HCT116 (cell line): ENCODE measurements around the gene FBXL7. TPM values are rescaled to one million over a fixed set of nuclear protein-coding genes. Genes with fewer than 3 reads are reported as not detected.

Source experiments
- ATAC-seq: fragments of 200-7000 bp; cut with Tn5 transposase; 2 replicates; pipeline ENCODE4 v1.9.1; 2020; ENCODE audit warnings: mild to moderate bottlenecking, moderate library complexity
- BruUV-seq: library from RNA; stranded (reverse); fragments of 400-500 nt; replicated peaks from 2 replicates; lab custom pipeline; 2021; lab: Mats Ljungman, UMichigan
- CTCF ChIA-PET: fragments of 300-600 bp; sonication (Branson Sonifier 250); formaldehyde crosslinking; loops from one replicate; lab custom pipeline; 2021; ENCODE audit warnings: antibody characterized with exemption; lab: Charles Lee
- POLR2A ChIA-PET: fragments of 300-600, 350-600 bp; sonication (Branson Sonifier 250); formaldehyde crosslinking; loops from one replicate; lab custom pipeline; 2021; ENCODE audit warnings: antibody characterized with exemption; lab: Charles Lee
- RAD21 ChIA-PET, 2 experiments: fragments of 300-600 bp; sonication (Branson Sonifier 250); formaldehyde crosslinking; loops; one replicate each; lab custom pipeline; 2023; ENCODE audit warnings: low total read pairs in 2 of 2; ENCODE audit not compliant: uncharacterized antibody in 2 of 2, unreplicated experiment in 2 of 2, low non-redundant PET in 1 of 2; lab: Charles Lee
- DNase-seq: peaks from one replicate; pipeline ENCODE4 v3.0.0-alpha.2; 2010; ENCODE audit warnings: low read depth, low spot score
- H2AFZ ChIP-seq: fragments of 200-600 bp; shearing (Covaris generic), sonication (generic); 2 replicates; pipeline ENCODE4 v1.6.1; 2017; ENCODE audit warnings: low read depth, mixed run types, mixed read lengths, antibody characterized with exemption, low read length; ENCODE audit not compliant: poor library complexity, severe bottlenecking
- H3K27ac ChIP-seq: 2 replicates; pipeline ENCODE4 v1.5.1; 2012; ENCODE audit warnings: low read depth, low read length
- H3K27me3 ChIP-seq: fragments of 200-600 bp; sonication (generic); 2 replicates; pipeline ENCODE4 v1.6.1; 2016; ENCODE audit warnings: mixed run types, low read length, mixed read lengths; ENCODE audit not compliant: insufficient read depth
- H3K36me3 ChIP-seq, 2 experiments: fragments of 200-500 bp in 1 of 2; fragments of 200-600 bp in 1 of 2; sonication (Bioruptor generic) in 1 of 2; sonication (generic) in 1 of 2; 2 replicates each; pipeline versions ENCODE4 v1.5.1 to v1.6.1; 2014 to 2016; ENCODE audit warnings: low read length in 2 of 2, inconsistent platforms in 1 of 2, mixed read lengths in 1 of 2, mixed run types in 1 of 2; ENCODE audit not compliant: insufficient read depth in 2 of 2, control insufficient read depth in 1 of 2
- H3K4me1 ChIP-seq, 2 experiments: fragments of 200-600 bp in 1 of 2; sonication (generic) in 1 of 2; 2 replicates each; pipeline versions ENCODE4 v1.5.1 to v1.6.1; 2012 to 2017; ENCODE audit warnings: low read length in 2 of 2, inconsistent platforms in 1 of 2, mild to moderate bottlenecking in 1 of 2, mixed read lengths in 1 of 2, mixed run types in 1 of 2, moderate library complexity in 1 of 2; ENCODE audit not compliant: insufficient read depth in 2 of 2, control insufficient read depth in 1 of 2
- H3K4me2 ChIP-seq: fragments of 200-600 bp; sonication (generic); 2 replicates; pipeline ENCODE4 v1.6.1; 2017; ENCODE audit warnings: mixed run types, low read length, mixed read lengths
- H3K4me3 ChIP-seq, 2 experiments: fragments of 200-600 bp in 1 of 2; sonication (generic) in 1 of 2; replicated peaks in 1 of 2; 2 replicates each; pipeline ENCODE4 v1.5.1; 2011 to 2016; ENCODE audit warnings: low read length in 2 of 2, control low read depth in 1 of 2, low read depth in 1 of 2, mild to moderate bottlenecking in 1 of 2, mixed read lengths in 1 of 2, mixed run types in 1 of 2
- H3K79me2 ChIP-seq: fragments of 200-600 bp; sonication (generic); 2 replicates; pipeline ENCODE4 v1.6.1; 2017; ENCODE audit warnings: mild to moderate bottlenecking, mixed run types, low read length, moderate library complexity, mixed read lengths; ENCODE audit not compliant: insufficient read depth
- H3K9ac ChIP-seq: fragments of 200-600 bp; sonication (generic); 2 replicates; pipeline ENCODE4 v1.6.1; 2016; ENCODE audit warnings: low read length, mixed read lengths
- H3K9me2 ChIP-seq: fragments of 200-600 bp; sonication (generic), shearing (Covaris generic); 2 replicates; pipeline ENCODE4 v1.6.1; 2017; ENCODE audit warnings: mixed run types, mild to moderate bottlenecking, moderate library complexity; ENCODE audit not compliant: insufficient read depth
- H3K9me3 ChIP-seq, 2 experiments: fragments of 200-500 bp in 1 of 2; fragments of 200-600 bp in 1 of 2; sonication (Bioruptor generic) in 1 of 2; sonication (generic) in 1 of 2; 2 replicates each; pipeline ENCODE4 v1.6.1; 2014 to 2017; ENCODE audit warnings: low read length in 2 of 2, mixed read lengths in 2 of 2, inconsistent platforms in 1 of 2, low read depth in 1 of 2, mild to moderate bottlenecking in 1 of 2, mixed run types in 1 of 2, moderate library complexity in 1 of 2; ENCODE audit not compliant: control insufficient read depth in 1 of 2, insufficient read depth in 1 of 2
- H4K20me1 ChIP-seq: fragments of 200-600 bp; sonication (generic), shearing (Covaris generic); 2 replicates; pipeline ENCODE4 v1.6.1; 2017; ENCODE audit warnings: mixed run types, mild to moderate bottlenecking, moderate library complexity; ENCODE audit not compliant: insufficient read depth
- EGR1 ChIP-seq: IDR thresholded peaks from 2 replicates; pipeline ENCODE4 v1.6.1; 2012; ENCODE audit warnings: low read depth
- ELF1 ChIP-seq: IDR thresholded peaks from 2 replicates; pipeline ENCODE4 v1.6.1; 2012; ENCODE audit warnings: low read depth, borderline replicate concordance
- JUND ChIP-seq: IDR thresholded peaks from 2 replicates; pipeline ENCODE4 v1.6.1; 2012
- POLR2A ChIP-seq: IDR thresholded peaks from 2 replicates; pipeline ENCODE4 v1.7.0; 2011; ENCODE audit warnings: borderline replicate concordance; ENCODE audit not compliant: insufficient read depth, insufficient read length; ENCODE audit errors: extremely low read depth
- POLR2AphosphoS5 ChIP-seq: IDR thresholded peaks from 2 replicates; pipeline ENCODE4 v1.6.1; 2011; ENCODE audit warnings: mild to moderate bottlenecking, low read depth, low read length, moderate library complexity
- TCF7L2 ChIP-seq: IDR thresholded peaks from 2 replicates; pipeline ENCODE4 v1.7.0; 2011; ENCODE audit warnings: borderline replicate concordance, inconsistent platforms; ENCODE audit not compliant: insufficient read depth, insufficient read length; ENCODE audit errors: extremely low read depth
- YY1 ChIP-seq: IDR thresholded peaks from 2 replicates; pipeline ENCODE4 v1.6.1; 2011; ENCODE audit warnings: low read length, low read depth, moderate library complexity, mild to moderate bottlenecking; ENCODE audit not compliant: insufficient replicate concordance; ENCODE audit errors: extremely low read depth
- ZFX ChIP-seq: fragments of 450-650 bp; IDR thresholded peaks from 2 replicates; pipeline ENCODE4 v1.6.1; 2017
- ZNF274 ChIP-seq: fragments of 200-500 bp; sonication (Bioruptor generic); IDR thresholded peaks from 2 replicates; pipeline ENCODE4 v1.6.1; 2014; ENCODE audit warnings: mild to moderate bottlenecking, low read depth, low read length, inconsistent platforms
- intact Hi-C: fragments of 100-400 bp; cut with micrococcal nuclease; formaldehyde crosslinking; loops from 2 replicates; pipeline ENCODE4 v1.10.0; 2022
- total RNA-seq: library from RNA; stranded (reverse); gene quantifications from one replicate; pipeline ENCODE4 v1.2.1, GENCODE V29; 2021; ENCODE audit not compliant: unreplicated experiment
- TF ChIP-seq, protein P1 (sequence below), 3 experiments: fragments of 200-600 bp in 1 of 3; sonication (generic) in 1 of 3; IDR thresholded peaks in 2 of 3; conservative IDR thresholded peaks in 1 of 3; 2 replicates each; pipeline ENCODE4 v1.5.1; 2012 to 2017; ENCODE audit warnings: low read depth in 2 of 3, low read length in 2 of 3, antibody characterized with exemption in 1 of 3, borderline replicate concordance in 1 of 3, control low read depth in 1 of 3, mild to moderate bottlenecking in 1 of 3, mixed read lengths in 1 of 3, mixed run types in 1 of 3, moderate library complexity in 1 of 3; ENCODE audit not compliant: insufficient read depth in 1 of 3
- TF ChIP-seq, protein P2 (sequence below): IDR thresholded peaks from 2 replicates; pipeline ENCODE4 v1.6.1; 2012; ENCODE audit warnings: low read depth
- TF ChIP-seq, protein P3 (sequence below): IDR thresholded peaks from 2 replicates; pipeline ENCODE4 v1.6.1; 2012

FBXL7 gene
- total RNA-seq, 1 experiment from 2014 or later = 0.05 TPM

DNA sequence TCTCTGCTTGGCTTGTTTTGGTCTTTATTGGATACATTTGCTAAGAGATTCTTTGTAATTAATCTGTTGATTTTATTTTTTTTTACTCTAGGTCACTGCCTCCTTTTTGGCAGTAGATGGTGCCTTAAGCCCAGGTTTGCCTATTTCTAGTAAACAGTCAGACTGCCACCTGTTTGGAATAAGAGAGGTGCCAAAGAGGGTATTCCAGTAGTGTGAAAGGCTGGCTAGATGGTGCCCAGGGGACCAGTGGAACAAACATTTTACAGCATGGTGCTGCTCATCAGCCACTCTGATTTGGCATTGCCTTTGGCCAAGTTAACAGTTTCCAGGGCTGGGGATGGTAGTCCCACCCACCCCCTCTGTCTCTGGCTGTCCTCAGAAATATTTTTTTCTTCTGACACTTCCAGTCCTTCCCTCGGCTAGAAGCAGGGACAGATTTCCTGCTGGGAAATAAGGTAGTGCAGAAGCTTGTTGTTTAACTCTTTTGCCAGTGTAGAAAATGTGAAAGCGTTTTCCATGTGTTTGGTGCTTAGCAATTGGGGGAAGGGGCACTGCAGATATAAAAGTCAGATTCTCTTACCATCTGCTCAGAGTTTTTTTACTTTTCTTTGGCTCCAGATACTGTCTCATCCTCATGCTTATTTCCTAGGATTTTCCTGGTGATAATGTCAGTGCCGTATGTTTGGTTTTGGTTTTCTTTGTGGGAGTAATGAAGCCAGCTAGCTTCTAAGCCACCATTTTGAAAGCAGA lies 36.6 kb upstream of the FBXL7 start:
- TF ChIP-seq, protein P1, sequence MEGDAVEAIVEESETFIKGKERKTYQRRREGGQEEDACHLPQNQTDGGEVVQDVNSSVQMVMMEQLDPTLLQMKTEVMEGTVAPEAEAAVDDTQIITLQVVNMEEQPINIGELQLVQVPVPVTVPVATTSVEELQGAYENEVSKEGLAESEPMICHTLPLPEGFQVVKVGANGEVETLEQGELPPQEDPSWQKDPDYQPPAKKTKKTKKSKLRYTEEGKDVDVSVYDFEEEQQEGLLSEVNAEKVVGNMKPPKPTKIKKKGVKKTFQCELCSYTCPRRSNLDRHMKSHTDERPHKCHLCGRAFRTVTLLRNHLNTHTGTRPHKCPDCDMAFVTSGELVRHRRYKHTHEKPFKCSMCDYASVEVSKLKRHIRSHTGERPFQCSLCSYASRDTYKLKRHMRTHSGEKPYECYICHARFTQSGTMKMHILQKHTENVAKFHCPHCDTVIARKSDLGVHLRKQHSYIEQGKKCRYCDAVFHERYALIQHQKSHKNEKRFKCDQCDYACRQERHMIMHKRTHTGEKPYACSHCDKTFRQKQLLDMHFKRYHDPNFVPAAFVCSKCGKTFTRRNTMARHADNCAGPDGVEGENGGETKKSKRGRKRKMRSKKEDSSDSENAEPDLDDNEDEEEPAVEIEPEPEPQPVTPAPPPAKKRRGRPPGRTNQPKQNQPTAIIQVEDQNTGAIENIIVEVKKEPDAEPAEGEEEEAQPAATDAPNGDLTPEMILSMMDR (IDR thresholded peaks at IDR 0.05 in 2 of 3, conservative IDR thresholded peaks at IDR 0.05 in 1 of 3; ENCODE audit: borderline replicate concordance in 1 of 3, insufficient read depth in 1 of 3, low read depth in 2 of 3, low read length in 2 of 3) = no peak
- TF ChIP-seq EGR1 = no peak
- no peak for TF ChIP-seq JUND
- no peak for TF ChIP-seq ZFX
- TF ChIP-seq ZNF274 = no peak
- TF ChIP-seq, protein P2, sequence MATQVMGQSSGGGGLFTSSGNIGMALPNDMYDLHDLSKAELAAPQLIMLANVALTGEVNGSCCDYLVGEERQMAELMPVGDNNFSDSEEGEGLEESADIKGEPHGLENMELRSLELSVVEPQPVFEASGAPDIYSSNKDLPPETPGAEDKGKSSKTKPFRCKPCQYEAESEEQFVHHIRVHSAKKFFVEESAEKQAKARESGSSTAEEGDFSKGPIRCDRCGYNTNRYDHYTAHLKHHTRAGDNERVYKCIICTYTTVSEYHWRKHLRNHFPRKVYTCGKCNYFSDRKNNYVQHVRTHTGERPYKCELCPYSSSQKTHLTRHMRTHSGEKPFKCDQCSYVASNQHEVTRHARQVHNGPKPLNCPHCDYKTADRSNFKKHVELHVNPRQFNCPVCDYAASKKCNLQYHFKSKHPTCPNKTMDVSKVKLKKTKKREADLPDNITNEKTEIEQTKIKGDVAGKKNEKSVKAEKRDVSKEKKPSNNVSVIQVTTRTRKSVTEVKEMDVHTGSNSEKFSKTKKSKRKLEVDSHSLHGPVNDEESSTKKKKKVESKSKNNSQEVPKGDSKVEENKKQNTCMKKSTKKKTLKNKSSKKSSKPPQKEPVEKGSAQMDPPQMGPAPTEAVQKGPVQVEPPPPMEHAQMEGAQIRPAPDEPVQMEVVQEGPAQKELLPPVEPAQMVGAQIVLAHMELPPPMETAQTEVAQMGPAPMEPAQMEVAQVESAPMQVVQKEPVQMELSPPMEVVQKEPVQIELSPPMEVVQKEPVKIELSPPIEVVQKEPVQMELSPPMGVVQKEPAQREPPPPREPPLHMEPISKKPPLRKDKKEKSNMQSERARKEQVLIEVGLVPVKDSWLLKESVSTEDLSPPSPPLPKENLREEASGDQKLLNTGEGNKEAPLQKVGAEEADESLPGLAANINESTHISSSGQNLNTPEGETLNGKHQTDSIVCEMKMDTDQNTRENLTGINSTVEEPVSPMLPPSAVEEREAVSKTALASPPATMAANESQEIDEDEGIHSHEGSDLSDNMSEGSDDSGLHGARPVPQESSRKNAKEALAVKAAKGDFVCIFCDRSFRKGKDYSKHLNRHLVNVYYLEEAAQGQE = no peak
- TF ChIP-seq TCF7L2 = no peak
- no peak for TF ChIP-seq YY1
- TF ChIP-seq ELF1 = no peak
- TF ChIP-seq, protein P3, sequence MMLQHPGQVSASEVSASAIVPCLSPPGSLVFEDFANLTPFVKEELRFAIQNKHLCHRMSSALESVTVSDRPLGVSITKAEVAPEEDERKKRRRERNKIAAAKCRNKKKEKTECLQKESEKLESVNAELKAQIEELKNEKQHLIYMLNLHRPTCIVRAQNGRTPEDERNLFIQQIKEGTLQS = no peak
- no peak for TF ChIP-seq POLR2AphosphoS5
- no peak for TF ChIP-seq POLR2A
- DNase-seq (no peak), ATAC-seq (no peak)
- Histone ChIP-seq H3K4me2 (no peak overlapping the region), H3K36me3 (no peaks in the 10 kb centered on the region), H3K27me3 (no peaks in the 10 kb centered on the region), H3K79me2 (no peaks in the 10 kb centered on the region), H3K4me3 (no peak overlapping the region), H3K4me1 (no peaks in the 10 kb centered on the region), H3K9me3 (peaks cover 6 to 20% of the 10 kb centered on the region in 2 experiments; a peak in 2 of 4 replicates), H2AFZ (no peak overlapping the region), H4K20me1 (no peaks in the 10 kb centered on the region), H3K9me2 (no peaks in the 10 kb centered on the region), H3K9ac (no peak overlapping the region), H3K27ac (no peak overlapping the region)
- BruUV-seq = no TSS peak
- ChIA-PET POLR2A (no interaction called here), CTCF (no interaction called here), RAD21 (no interaction called here)
- intact Hi-C loops = no loop called here
